GM18951 (cell line): ENCODE results near the gene PLAC8L1.

ENCODE experiments used
- POLR2A ChIP-seq: IDR thresholded peaks from 4 replicates; pipeline ENCODE4 v1.6.1; 2011; ENCODE audit warnings: mild to moderate bottlenecking; ENCODE audit not compliant: insufficient read length, insufficient read depth; ENCODE audit errors: extremely low read depth
- in situ Hi-C: fragments of 300-500 bp; cut with MboI; formaldehyde crosslinking; loops from one replicate; pipeline ENCODE4 v1.12.0; 2022; ENCODE audit warnings: low sequenced_read_pairs, mixed read lengths, inconsistent platforms; ENCODE audit not compliant: unreplicated experiment

PLAC8L1 gene

GRCh38 chr5:146048994-146049703 is 56.2 kb downstream of the PLAC8L1 start:
- TF ChIP-seq POLR2A: no peak
- in situ Hi-C loops: no loop called here

GRCh38 chr5:146047396-146047795 is 58.0 kb downstream of the PLAC8L1 start:
- in situ Hi-C loops: no loop called here
- TF ChIP-seq POLR2A: no peak

GRCh38 chr5:146043722-146044121 is 61.7 kb downstream of the PLAC8L1 start:
- TF ChIP-seq POLR2A: no peak
- in situ Hi-C loops: no loop called here

- TF ChIP-seq POLR2A: no peak
- in situ Hi-C loops: no loop called here
Observed at GRCh38 chr5:146042628-146043279, 62.6 kb downstream of the PLAC8L1 start.

GRCh38 chr5:146041180-146041789 is 64.1 kb downstream of the PLAC8L1 start:
- in situ Hi-C loops: no loop called here
- no peak for TF ChIP-seq POLR2A

- no peak for TF ChIP-seq POLR2A
Observed at GRCh38 chr5:146040527-146040926, 64.8 kb downstream of the PLAC8L1 start.

GRCh38 chr5:146039420-146039819 is 66.0 kb downstream of the PLAC8L1 start:
- TF ChIP-seq POLR2A: no peak
- in situ Hi-C loops: no loop called here

More at GRCh38 chr5:146040527-146040926, 64.8 kb downstream of the PLAC8L1 start:
- in situ Hi-C loops: no loop called here

GRCh38 chr5:146034605-146035004 is 70.8 kb downstream of the PLAC8L1 start:
- in situ Hi-C loops: no loop called here

More at GRCh38 chr5:146034605-146035004, 70.8 kb downstream of the PLAC8L1 start:
- no peak for TF ChIP-seq POLR2A
